HEK293 (cell line): Measurements from ENCODE around the gene PPP1R12C.

Experiments used
- ATF2 ChIP-seq: fragments of 450-650 bp; formaldehyde crosslinking; IDR thresholded peaks from 2 replicates; pipeline ENCODE4 v1.5.1; 2016; ENCODE audit warnings: missing biosample characterization, missing genetic modification characterization, low read depth
- EGR2 ChIP-seq: fragments of 450-650 bp; formaldehyde crosslinking; IDR thresholded peaks from 2 replicates; pipeline ENCODE4 v1.5.1; 2016; ENCODE audit warnings: low read depth, missing biosample characterization, missing genetic modification characterization
- GFI1B ChIP-seq: fragments of 450-650 bp; formaldehyde crosslinking; IDR thresholded peaks from 2 replicates; pipeline ENCODE4 v1.5.1; 2016; ENCODE audit warnings: missing biosample characterization, missing genetic modification characterization
- GLI2 ChIP-seq: fragments of 450-650 bp; formaldehyde crosslinking; IDR thresholded peaks from 2 replicates; pipeline ENCODE4; 2017; ENCODE audit warnings: missing biosample characterization, missing genetic modification characterization, low read depth, borderline replicate concordance
- HOXA7 ChIP-seq: sonication (generic); formaldehyde crosslinking; IDR thresholded peaks from 2 replicates; pipeline ENCODE4 v1.8.1; 2022; ENCODE audit warnings: missing genetic modification reagents, borderline replicate concordance
- PRDM10 ChIP-seq: fragments of 450-650 bp; formaldehyde crosslinking; IDR thresholded peaks from 2 replicates; pipeline ENCODE4 v1.5.1; 2016; ENCODE audit warnings: missing biosample characterization, missing genetic modification characterization
- SETDB1 ChIP-seq: IDR thresholded peaks from one replicate; pipeline ENCODE4 v1.6.1; 2017; ENCODE audit warnings: mild to moderate bottlenecking, low read length, moderate library complexity, mixed read lengths; ENCODE audit not compliant: insufficient read length
- SP3 ChIP-seq: fragments of 450-650 bp; formaldehyde crosslinking; IDR thresholded peaks from 2 replicates; pipeline ENCODE4 v1.5.1; 2016; ENCODE audit warnings: missing biosample characterization, missing genetic modification characterization
- TSHZ1 ChIP-seq: fragments of 450-650 bp; formaldehyde crosslinking; IDR thresholded peaks from 2 replicates; pipeline ENCODE4 v1.5.1; 2016; ENCODE audit warnings: missing biosample characterization, missing genetic modification characterization, borderline replicate concordance
- ZNF114 ChIP-seq: fragments of 450-650 bp; formaldehyde crosslinking; IDR thresholded peaks from 2 replicates; pipeline ENCODE4 v1.5.0; 2017; ENCODE audit warnings: missing biosample characterization, missing genetic modification characterization
- ZNF19 ChIP-seq: fragments of 450-650 bp; formaldehyde crosslinking; IDR thresholded peaks from 2 replicates; pipeline ENCODE4; 2016; ENCODE audit warnings: missing biosample characterization, missing genetic modification characterization, low read depth
- ZNF202 ChIP-seq: fragments of 450-650 bp; formaldehyde crosslinking; IDR thresholded peaks from 2 replicates; pipeline ENCODE4 v1.5.1; 2016; ENCODE audit warnings: missing biosample characterization, missing genetic modification characterization, borderline replicate concordance
- ZNF223 ChIP-seq: fragments of 450-650 bp; formaldehyde crosslinking; IDR thresholded peaks from 2 replicates; pipeline ENCODE4 v1.5.1; 2016; ENCODE audit warnings: missing biosample characterization, missing genetic modification characterization
- ZNF280C ChIP-seq: fragments of 450-650 bp; formaldehyde crosslinking; IDR thresholded peaks from 2 replicates; pipeline ENCODE4 v1.5.1; 2016; ENCODE audit warnings: missing biosample characterization, missing genetic modification characterization
- ZNF302 ChIP-seq: fragments of 450-650 bp; formaldehyde crosslinking; IDR thresholded peaks from 2 replicates; pipeline ENCODE4 v1.5.1; 2016; ENCODE audit warnings: missing biosample characterization, missing genetic modification characterization, low read depth
- ZNF362 ChIP-seq: fragments of 450-650 bp; formaldehyde crosslinking; IDR thresholded peaks from 2 replicates; pipeline ENCODE4 v1.5.1; 2016; ENCODE audit warnings: missing biosample characterization, missing genetic modification characterization
- ZNF394 ChIP-seq: fragments of 450-650 bp; formaldehyde crosslinking; IDR thresholded peaks from 2 replicates; pipeline ENCODE4 v1.5.1; 2016; ENCODE audit warnings: missing biosample characterization, missing genetic modification characterization, mild to moderate bottlenecking, moderate library complexity, borderline replicate concordance
- ZNF529 ChIP-seq: fragments of 450-650 bp; formaldehyde crosslinking; IDR thresholded peaks from 2 replicates; pipeline ENCODE4 v1.5.1; 2017; ENCODE audit warnings: missing genetic modification characterization, missing biosample characterization; ENCODE audit not compliant: insufficient replicate concordance
- ZNF561 ChIP-seq: fragments of 450-650 bp; IDR thresholded peaks from 2 replicates; pipeline ENCODE4 v1.5.1; 2018; ENCODE audit warnings: missing biosample characterization, missing genetic modification characterization, borderline replicate concordance
- ZNF571 ChIP-seq: fragments of 450-650 bp; formaldehyde crosslinking; IDR thresholded peaks from 2 replicates; pipeline ENCODE4 v1.5.0; 2017; ENCODE audit warnings: missing biosample characterization, missing genetic modification characterization
- ZNF645 ChIP-seq: fragments of 450-650 bp; formaldehyde crosslinking; IDR thresholded peaks from 2 replicates; pipeline ENCODE4; 2016; ENCODE audit warnings: missing biosample characterization, missing genetic modification characterization
- ZNF654 ChIP-seq: fragments of 450-650 bp; formaldehyde crosslinking; IDR thresholded peaks from 2 replicates; pipeline ENCODE4 v1.5.1; 2016; ENCODE audit warnings: low read depth, missing biosample characterization, missing genetic modification characterization
- ZNF677 ChIP-seq: fragments of 450-650 bp; IDR thresholded peaks from 2 replicates; pipeline ENCODE4 v1.5.0; 2018; ENCODE audit warnings: missing biosample characterization, mild to moderate bottlenecking, missing genetic modification characterization, moderate library complexity

Gene PPP1R12C

GRCh38 chr19:55113570-55114039 is 3.8 kb downstream of the PPP1R12C start (continued):
- TF ChIP-seq ZNF280C (tag by site-specific recombination) (no peak), ZNF19 (tag by site-specific recombination) (no peak), ZNF561 (tag by site-specific recombination) (no peak), HOXA7 (CRISPR knock-in tag) (no peak), ZNF394 (tag by site-specific recombination) (no peak), ZNF114 (no peak), ZNF654 (tag by site-specific recombination) (no peak), ATF2 (tag by site-specific recombination) (peak; percentile 81), ZNF202 (tag by site-specific recombination) (no peak), GLI2 (tag by site-specific recombination) (no peak), TSHZ1 (no peak), ZNF302 (tag by site-specific recombination) (no peak), ZNF677 (tag by site-specific recombination) (no peak), ZNF223 (tag by site-specific recombination) (no peak), EGR2 (tag by site-specific recombination) (no peak), ZNF571 (no peak), ZNF529 (tag by site-specific recombination) (no peak), PRDM10 (tag by site-specific recombination) (peak; percentile 84), SETDB1 (no peak), ZNF362 (tag by site-specific recombination) (no peak), GFI1B (no peak), ZNF645 (no peak), SP3 (tag by site-specific recombination) (no peak)
